ENCODE results near the gene RTTN.
"Not testable (repeated sequence)": the region's sequence is repeated elsewhere in the genome, so short reads cannot be mapped to it uniquely, and the experiment has no call there.

RTTN gene

DNA sequence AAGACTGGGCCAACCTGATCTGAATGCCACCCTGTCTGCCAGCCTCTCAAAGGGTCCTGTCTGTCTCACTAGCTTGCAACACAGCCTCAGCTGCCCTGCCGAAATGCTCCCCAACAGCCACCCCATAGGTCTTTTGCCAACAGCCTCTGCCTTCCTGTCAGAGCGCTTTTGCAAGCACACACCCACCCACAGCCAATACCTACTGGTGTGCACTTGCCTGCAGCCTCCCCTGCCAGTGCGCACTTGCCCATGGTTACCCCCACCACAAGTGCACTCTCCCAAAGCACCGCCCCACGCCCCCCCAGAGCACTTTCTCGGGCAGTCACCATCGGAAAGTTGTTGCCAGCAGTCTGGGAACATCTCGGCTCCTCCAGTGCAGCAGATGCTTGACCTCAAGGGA, 48.6 kb downstream of the RTTN start:
- DNase-seq (ENCODE audit: low read depth in 2 of 2, low spot score in 1 of 2) = no peak

DNA sequence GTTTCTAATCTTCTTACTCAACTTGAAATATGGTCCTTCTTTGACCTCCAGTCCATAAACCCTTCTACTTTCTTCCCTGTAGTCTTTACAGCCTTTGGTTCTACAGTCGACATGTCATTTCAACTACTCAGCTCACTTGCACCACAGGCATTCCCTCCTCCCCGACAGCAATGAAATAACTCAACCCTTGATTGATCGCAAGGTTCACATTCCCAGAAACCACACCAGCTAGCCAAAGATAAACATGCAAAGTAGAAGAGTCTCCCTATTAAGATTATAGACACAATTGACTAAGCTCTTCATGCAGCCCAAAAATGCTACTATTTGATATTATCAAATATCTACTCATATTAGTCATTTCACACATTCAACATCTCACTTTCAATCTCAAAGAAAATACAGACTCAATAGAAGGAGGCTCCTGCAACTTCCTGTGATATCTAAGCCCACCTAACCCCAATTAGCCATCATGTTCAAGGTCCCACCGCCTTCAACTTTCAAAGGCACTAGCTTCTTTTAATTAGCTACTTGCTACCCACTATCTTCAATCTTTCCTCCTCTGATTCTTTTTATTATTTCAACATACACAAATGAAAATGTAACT, 50.8 kb downstream of the RTTN start:
- no peak for DNase-seq (ENCODE audit: low read depth in 2 of 2, low spot score in 1 of 2)

GRCh38 chr18:70151614-70152013, 53.9 kb downstream of the RTTN start:
- no peak for DNase-seq (ENCODE audit: low read depth in 2 of 2, low spot score in 1 of 2)

GRCh38 chr18:70149616-70150301, 55.7 kb downstream of the RTTN start:
- DNase-seq (ENCODE audit: low read depth in 2 of 2, low spot score in 1 of 2) = no peak

- DNase-seq (ENCODE audit: low read depth in 2 of 2, low spot score in 1 of 2) = no peak
These were observed 56.3 kb downstream of the RTTN start for GRCh38 chr18:70149156-70149555.

DNA sequence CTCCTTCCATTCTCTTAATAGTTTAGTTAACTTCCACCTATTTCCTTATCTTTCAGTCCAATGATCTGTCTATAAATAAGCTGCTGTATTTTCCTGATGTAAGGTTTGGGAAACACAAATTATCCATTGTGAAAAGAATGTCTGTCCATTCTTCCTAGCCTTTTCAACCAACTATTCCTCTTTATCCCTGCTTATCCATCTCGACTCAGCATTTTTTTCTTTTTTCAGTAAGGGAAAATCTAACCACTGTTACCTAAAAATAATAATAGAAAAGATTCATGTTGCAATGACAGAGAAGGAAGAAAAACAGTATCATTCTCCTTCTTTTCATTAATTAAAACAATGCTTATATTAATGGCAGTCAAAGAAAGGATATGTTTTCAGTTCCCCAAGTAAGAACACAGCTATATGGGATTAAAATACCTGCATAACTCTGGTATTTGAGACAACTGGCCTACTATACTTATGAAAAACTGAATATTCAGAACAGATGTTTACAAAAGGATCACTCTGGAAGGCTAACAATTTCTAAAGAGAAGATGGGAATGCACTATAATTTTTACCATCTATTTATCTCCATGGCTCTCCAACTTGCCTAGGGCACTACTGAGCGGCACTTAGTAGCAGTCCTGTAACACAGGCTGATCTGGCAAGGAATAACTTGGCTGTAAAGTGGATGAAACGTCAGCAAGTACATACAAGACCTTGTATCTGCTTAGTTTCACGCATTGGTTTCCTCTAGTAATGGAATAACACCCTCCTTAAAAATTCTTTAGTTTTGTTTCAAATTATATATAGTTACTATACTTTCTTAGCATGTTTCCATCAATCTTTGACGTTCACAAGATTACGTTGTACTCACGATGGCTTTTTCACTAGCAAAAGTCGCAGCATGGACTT, 57.2 kb downstream of the RTTN start:
- no peak for DNase-seq (ENCODE audit: low read depth in 2 of 2, low spot score in 1 of 2)

DNA sequence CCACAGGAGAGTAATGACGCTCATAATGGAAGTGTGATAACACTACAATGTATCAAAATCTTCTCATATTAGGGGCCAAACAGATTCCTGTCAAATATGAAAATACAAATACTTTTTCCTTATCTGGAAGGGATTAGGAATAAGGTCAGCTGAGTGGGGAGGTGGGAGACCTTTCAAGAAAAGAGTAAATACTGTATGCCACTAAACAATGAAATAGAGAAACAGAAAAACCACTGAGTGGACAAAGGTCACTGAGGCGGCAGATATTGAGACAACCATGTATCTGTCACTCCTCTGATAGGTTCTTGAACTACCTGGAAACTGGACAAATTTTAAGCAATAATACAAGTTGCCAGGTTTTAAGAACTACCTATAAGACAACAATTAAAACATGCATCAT, 59.3 kb downstream of the RTTN start:
- DNase-seq (ENCODE audit: low read depth in 2 of 2, low spot score in 1 of 2) = no peak

GRCh38 chr18:70142001-70142400, 63.5 kb downstream of the RTTN start:
- no peak for DNase-seq (ENCODE audit: low read depth in 2 of 2, low spot score in 1 of 2)

DNA sequence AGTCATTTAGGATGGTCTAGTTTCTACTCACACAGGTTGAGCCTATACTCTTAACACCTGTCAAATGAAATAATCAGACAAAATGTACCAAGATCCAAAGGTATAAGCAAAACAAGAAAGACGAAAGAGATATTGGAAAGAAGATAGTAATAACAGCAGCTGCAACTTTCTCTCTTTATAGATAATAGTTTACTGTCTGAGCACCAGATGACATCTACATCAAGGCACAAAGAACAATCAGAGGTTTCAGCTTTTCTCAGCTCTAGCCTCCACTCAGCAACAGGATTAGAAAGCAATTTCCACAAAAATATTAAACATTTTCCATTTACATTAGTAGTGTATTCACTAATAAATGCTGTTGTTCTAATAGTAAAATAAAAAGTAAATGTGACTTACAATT, 66.3 kb downstream of the RTTN start:
- DNase-seq (ENCODE audit: low read depth in 2 of 2, low spot score in 1 of 2) = no peak

GRCh38 chr18:70135604-70136003, 69.9 kb downstream of the RTTN start:
- DNase-seq (ENCODE audit: low read depth in 2 of 2, low spot score in 1 of 2) = no peak

- no peak for DNase-seq (ENCODE audit: low read depth in 2 of 2, low spot score in 1 of 2)
These were observed 72.5 kb downstream of the RTTN start for GRCh38 chr18:70132999-70133398.

DNA sequence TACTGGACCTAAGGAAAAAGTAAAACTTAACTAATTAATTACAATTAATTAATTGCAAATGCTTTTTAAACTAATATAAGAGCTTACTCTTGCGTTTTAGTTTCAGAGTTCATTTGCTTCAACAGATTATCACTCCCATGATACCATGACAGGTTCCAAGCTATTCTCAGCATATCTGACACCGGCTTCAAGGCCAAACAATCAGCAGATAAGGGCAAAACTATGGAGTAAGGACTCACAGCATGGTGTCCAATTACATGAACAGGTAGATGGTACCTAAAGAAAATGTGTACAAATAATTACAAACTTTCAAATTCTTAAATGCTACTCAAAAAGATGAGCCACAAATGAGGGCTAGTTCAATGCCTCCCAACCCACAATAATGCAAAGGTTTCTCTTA, 77.2 kb downstream of the RTTN start:
- DNase-seq (ENCODE audit: low read depth in 2 of 2, low spot score in 1 of 2) = no peak

DNA sequence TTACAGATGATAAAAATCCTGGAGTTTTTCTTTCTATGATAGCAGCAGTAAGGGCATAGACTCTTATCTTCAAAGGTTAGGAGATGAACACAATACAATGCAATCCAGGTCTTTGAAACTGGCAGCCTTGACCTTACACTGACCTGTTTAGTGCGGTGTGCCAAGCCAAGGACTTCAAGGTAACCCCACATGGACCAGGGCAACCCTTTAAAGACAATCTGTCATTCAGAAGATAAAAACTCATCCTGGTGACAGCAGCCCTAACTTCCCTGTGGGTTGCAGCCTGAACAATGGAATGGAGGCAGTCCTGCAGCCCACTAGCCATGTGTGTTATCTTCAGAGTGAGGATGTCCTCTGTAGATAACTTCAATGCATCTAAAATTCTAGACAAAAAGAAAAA, 78.1 kb downstream of the RTTN start:
- DNase-seq (ENCODE audit: low read depth in 2 of 2, low spot score in 1 of 2) = no peak

DNA sequence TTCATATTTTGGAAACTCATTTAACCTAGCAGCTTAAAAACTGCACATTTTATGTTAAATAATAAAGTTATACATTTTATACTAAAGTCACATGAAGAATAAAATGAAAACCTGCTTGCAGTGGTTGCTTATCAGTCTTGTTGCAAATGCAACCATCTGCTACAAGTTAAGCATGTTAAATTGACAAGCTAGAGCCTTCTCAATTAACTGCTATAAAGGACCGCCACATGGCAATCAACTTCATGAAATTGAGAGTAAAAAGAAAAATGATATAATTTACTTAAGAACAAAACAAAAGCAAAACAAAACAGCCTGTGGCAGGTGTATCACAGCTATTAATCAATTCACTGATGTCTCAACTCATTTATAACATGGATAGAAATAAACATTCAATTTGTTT, 78.7 kb downstream of the RTTN start:
- no peak for DNase-seq (ENCODE audit: low read depth in 2 of 2, low spot score in 1 of 2)

- DNase-seq (ENCODE audit: low read depth in 2 of 2, low spot score in 1 of 2) = no peak
These were observed 81.3 kb downstream of the RTTN start for GRCh38 chr18:70124139-70124538.

GRCh38 chr18:70121842-70122241, 83.6 kb downstream of the RTTN start:
- no peak for DNase-seq (ENCODE audit: low read depth in 2 of 2, low spot score in 1 of 2)

GRCh38 chr18:70116949-70117348, 88.5 kb downstream of the RTTN start:
- DNase-seq (ENCODE audit: low read depth in 2 of 2, low spot score in 1 of 2) = no peak

DNA sequence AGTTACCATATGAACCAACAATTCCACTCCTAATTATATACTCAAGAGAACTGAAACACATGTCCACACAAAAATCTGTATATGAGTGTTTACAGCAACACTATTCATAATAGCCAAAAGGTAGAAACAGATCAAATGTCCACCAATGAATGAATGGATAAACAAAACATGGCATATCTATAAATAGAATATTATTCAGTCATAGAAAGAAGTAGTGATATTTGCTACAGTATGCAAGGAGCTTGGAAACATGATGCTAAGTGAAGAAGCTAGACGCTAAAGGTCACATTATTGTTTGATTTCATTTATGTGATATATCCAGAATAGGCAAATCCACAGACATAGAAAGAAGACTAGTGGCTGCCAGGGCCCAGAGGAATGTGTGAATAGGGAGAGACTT, 92.0 kb downstream of the RTTN start:
- no peak for DNase-seq (ENCODE audit: low read depth in 2 of 2, low spot score in 1 of 2)

DNA sequence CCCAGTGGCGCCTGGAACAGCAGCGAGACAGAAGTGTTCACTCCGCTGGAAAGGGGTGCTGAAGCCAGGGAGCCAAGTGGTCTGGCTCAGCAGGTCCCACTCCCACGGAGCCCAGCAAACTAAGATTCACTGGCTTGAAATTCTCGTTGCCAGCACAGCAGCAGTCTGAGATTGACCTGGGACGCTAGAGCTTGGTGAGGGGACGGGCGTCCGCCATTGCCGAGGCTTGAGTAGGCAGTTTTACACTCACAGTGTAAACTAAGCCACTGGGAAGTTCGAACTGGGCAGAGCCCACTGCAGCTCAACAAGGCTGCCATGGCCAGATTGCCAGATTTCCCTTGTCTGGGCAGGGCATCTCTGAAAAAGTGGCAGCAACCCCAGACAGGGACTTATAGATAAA, 94.8 kb downstream of the RTTN start:
- no peak for DNase-seq (ENCODE audit: low read depth in 2 of 2, low spot score in 1 of 2)

DNA sequence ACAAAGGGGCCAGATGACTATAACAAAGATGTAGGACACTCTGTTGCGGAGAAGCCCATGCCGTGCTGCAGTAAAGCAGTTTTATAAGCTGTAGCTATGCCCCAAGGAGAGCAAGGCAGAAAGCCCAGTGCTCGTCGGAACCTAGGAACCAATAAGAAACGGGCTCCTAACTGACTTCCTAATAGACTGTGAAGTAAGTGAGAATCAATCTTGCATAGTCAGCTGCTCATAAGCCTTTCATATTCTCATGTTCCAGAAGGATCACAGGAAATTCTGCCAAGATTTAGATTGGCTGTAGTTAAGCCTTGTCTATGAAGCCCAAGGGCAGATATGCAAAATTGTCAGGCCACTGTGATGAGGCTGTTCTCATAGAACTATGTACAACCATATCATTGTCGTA, 98.4 kb downstream of the RTTN start:
- no peak for DNase-seq (ENCODE audit: low read depth in 2 of 2, low spot score in 1 of 2)

GRCh38 chr18:70102854-70103253, 102.6 kb downstream of the RTTN start:
- not testable (repeated sequence) for DNase-seq (ENCODE audit: low read depth in 2 of 2, low spot score in 1 of 2)

DNA sequence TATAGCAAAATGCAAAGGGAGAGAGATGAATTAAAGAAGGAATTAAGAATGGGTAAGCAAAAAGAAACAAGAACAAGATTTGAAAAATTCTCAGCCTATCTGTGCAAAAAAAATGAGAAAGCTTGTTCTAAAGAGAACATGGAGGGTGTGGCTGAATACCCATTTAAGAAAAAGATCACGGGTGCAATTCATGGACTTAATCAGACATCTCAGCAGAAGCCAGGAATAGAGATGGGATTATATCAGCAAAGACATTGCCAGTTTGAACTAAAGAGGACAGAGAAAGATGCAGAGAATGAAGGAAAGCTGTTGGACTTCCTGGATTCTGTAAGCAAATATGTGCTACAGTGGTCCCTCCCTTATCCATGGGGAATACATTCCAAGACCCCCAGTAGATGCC, 115.6 kb downstream of the RTTN start:
- no peak for DNase-seq (ENCODE audit: low read depth in 2 of 2, low spot score in 1 of 2)

Measured in stimulated activated CD8-positive, alpha-beta memory T cell treated with anti-CD3 and anti-CD28 coated beads, Interleukin-4, amount 100 ng/mL, for 4 hours (primary cell).